Loucy (cell line): Measurements from ENCODE around the gene RNU6-1.

ENCODE experiments used
- EZH2phosphoT487 ChIP-seq: fragments of 200-600 bp; IDR thresholded peaks from 2 replicates; pipeline ENCODE4 v1.6.1; 2018; ENCODE audit warnings: antibody characterized with exemption, mild to moderate bottlenecking, moderate library complexity, borderline replicate concordance
- TF ChIP-seq, protein P1 (sequence below): fragments of 200-600 bp; sonication (generic); conservative IDR thresholded peaks from 2 replicates; pipeline ENCODE4 v1.5.1; 2014; ENCODE audit warnings: mild to moderate bottlenecking, antibody characterized with exemption, low read length

DNA sequence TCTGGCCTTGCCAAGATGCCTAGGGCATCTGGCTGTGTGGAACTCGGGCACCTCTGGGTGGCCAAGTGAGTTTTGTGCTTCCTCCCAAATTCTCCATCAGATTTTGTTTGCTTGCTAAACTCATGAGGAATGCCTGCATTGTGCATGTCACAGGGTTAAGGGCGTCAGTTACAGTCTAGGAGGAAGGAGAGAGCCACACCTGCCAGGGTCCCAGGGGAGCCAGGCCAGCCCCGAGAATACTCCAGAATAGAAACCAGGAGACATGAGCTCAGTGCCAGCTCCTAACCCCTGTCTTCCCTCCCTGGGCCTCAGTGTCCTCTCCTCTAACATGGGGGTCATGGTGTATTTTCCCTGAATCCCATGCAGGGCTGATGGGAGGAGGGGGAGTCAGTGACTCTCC lies 36.5 kb downstream of the RNU6-1 start:
- TF ChIP-seq, protein P1, sequence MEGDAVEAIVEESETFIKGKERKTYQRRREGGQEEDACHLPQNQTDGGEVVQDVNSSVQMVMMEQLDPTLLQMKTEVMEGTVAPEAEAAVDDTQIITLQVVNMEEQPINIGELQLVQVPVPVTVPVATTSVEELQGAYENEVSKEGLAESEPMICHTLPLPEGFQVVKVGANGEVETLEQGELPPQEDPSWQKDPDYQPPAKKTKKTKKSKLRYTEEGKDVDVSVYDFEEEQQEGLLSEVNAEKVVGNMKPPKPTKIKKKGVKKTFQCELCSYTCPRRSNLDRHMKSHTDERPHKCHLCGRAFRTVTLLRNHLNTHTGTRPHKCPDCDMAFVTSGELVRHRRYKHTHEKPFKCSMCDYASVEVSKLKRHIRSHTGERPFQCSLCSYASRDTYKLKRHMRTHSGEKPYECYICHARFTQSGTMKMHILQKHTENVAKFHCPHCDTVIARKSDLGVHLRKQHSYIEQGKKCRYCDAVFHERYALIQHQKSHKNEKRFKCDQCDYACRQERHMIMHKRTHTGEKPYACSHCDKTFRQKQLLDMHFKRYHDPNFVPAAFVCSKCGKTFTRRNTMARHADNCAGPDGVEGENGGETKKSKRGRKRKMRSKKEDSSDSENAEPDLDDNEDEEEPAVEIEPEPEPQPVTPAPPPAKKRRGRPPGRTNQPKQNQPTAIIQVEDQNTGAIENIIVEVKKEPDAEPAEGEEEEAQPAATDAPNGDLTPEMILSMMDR, result no peak
- TF ChIP-seq EZH2phosphoT487, result no peak
